Stimulated activated CD4-positive, alpha-beta T cell treated with anti-CD3 and anti-CD28 coated beads, Interleukin-4, amount 100 ng/mL, for 1 hour (primary cell): Measurements from ENCODE around the gene NCOA3.

Source experiments
- DNase-seq: peaks from one replicate; pipeline ENCODE4 v3.0.0-alpha.2; 2020

The NCOA3 gene

DNA sequence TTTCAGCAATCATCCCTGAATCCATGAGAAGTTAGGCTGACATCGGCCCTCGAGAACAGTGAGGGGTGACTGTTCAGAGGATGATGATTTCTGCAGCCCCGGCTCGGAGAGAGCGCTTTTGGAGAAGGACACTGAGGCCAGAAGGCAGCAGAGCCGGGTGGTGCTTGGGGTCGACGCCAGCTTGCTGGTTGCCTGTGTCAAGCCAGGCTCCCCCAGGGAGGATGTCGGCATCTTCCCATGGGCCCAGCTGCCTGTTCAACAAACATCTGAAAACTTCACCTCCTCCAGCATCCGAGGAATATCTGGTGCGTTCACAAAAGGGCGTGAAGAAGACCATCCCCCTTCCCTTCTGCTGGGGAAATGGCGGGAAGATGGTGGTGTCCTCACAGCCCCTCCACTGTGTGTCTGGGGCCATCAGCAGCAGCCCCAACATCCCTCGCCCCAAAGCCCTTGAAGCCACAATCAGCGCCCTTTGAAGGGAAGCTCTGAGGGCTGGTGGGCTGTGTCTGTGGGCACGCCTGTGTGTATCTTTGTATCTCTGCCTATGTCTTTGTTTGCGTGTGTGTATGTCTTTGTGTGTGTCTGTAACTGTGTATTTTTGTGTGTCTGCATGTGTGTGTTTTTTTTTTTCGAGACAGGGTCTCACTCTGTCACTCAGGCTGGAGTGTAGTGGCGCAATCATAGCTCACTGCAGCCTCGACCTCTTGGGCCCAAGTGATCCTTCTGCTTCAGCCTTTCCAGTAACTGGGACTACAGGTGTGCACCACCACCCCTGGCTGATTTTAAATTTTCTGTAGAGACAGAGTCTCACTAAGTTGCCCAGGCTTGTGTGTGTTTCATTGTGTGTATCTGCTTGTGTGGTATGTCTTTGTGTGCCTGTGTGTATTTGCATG, 185.7 kb downstream of the NCOA3 start:
- no peak for DNase-seq

DNA sequence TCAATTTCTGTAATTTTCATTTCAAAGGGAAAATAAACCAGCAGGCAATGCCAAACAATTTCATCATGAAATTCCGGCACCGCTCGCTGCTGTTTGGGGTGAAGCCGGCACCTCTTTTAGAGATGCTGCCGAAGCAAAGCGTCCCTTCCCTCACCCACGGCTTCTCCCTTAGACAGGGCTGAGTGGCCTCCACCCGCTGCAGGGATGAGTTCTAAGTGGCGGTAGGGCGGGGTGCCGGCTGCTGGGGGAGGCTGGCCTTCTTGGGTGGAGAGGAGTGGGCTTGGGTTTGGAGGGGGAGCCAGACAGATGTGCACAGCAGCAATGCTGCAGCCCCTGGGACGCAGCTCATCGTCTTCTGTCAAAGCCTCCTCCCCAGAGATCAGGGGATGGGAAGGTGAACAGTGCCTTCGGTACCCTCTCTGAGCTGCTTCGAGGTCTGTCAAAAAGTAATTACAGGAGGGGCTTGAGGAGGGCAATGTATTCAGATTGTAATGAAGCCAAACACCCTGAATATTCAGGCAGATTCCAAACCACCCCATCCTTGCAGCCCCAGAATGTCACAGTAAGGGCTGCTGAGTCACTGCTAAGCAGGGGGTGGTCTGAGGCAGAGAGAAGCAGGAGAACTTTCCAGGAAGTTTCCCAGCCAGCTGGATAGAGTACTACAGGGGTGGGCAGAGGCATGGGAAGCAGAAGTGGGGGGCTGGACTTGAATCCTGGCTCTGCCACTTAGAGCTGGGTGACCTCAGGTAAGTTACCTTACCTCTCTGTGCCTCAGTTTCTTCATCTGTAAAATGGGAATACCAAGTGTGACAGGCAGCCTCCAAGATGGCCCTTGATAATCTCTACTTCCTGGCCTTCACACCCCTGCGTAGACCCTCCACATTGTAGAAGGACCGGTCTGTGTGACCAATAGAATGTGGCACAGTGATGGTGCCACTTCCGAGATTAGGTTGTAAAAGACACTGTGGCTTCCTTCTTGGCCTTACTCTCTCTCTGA, 187.0 kb downstream of the NCOA3 start:
- DNase-seq, result no peak

DNA sequence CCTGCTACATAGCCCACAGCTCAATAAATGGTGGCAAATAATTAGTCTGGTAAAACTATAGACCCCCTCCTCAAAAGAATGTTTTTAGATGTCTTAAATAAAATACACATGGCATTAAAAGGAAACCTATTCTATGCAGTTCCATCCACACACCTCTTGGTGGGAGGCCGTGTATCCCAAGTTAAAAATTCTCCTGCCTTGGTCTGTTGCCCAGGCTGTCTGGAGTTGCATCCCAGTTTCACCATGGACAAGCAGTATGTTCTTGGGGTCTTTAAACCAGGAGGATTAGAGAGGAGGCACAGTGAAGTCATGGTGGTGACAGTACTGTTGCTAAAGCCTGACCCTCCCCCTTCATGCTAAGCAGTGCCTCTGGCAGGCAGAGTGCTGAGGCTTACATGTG, 188.0 kb downstream of the NCOA3 start:
- no peak for DNase-seq

GRCh38 chr20:47691625-47692024, 189.9 kb downstream of the NCOA3 start:
- DNase-seq, result no peak

DNA sequence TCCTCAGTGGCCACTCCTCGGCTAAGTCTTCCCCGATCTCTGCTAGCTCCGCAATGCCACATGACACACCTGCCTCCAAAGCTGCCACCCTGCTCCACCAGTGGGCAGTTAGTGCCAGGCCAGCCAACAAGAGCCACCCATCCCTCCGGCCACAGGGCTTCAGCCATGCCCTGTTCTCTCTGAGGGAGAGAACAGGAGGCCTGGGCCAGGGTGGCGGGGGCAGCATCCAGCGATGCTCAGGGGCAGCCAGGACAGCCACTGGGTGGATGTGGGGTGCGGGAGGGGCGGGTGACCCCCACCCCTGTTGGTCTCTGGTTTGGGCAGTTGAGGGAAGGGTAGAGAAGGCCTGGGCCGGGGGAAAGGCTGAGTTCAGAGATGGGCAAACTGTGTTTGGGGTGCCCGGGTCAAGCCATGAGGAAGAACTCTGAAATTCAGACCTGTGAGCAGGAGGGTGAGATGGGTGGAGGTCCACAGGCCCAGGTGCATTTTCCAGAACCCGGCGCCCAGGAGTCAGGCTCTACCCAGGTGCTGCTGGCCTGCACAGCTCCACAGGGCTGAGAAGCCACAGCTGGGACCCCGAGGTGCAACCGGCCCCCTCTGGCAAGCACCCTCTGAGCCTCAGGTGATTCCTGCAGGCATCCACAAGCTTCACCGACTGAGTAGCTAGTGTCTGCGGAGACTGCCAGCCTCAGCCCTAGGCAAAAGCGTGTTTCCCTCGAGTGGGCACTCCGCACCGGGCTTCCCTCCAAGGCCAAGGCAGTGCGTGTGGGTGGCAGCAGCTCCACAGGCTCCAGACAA, 192.5 kb downstream of the NCOA3 start:
- no peak for DNase-seq

DNA sequence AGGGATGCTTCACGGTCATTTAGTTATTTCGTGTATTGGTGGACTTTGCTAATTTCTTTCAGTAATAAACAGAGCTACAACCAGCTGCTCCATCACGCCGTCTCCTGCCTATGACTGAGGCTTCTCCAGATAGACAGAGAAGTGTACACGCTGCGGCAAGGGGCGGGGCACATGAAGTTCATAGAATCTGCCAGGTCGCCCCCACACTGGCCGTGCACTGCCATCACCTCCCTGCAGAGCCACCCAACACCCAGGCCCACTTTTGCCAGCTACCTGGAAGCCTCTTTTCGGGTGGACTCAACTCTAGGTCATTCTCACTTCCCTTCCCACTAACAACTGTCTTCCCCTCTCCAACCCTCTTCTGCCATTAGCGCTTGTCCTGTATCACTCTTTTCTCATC, 195.2 kb downstream of the NCOA3 start:
- no peak for DNase-seq

- no peak for DNase-seq
Measured at GRCh38 chr20:47698142-47698541, 196.5 kb downstream of the NCOA3 start.

DNA sequence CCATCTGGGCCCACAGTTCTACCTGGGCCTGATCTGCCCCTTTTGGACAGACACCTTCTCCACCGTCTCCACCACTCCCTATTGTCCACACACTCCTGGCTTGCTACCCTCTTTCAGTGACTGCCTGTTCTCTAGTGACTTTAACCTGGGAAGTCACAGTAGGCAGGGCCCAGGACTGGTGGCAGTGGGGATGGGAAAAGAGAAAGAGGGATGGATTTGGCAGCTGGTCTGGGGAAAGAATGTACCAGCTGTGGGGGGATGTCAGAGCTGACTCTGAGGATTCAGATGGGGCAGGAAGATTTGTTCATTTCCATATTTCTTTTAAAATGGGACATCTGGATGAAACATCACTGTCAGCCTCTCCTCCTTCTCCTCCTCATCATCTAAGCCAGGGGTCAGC, 198.1 kb downstream of the NCOA3 start:
- DNase-seq, result no peak

DNA sequence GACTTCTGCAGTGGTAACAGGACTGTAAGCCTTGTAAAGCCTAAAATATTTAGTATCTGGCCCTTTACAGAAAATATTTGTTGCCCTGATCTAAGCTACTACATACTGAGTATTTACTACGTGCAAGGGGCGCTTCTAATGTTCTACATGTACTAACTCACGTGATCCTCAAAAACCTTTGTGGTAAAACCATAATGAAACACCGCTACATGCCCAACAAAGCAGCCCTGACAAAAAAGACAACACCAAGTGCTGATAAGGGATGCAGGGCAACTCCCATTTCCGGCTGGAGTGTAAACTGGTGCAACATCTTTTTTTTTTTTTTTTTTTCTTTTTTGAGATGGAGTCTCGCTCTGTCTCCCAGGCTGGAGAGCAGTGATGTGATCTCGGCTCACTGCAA, 198.6 kb downstream of the NCOA3 start:
- DNase-seq, result no peak

- DNase-seq, result no peak
Measured at GRCh38 chr20:47701612-47702011, 199.9 kb downstream of the NCOA3 start.

GRCh38 chr20:47703748-47704147, 202.1 kb downstream of the NCOA3 start:
- no peak for DNase-seq

GRCh38 chr20:47704746-47705496, 203.2 kb downstream of the NCOA3 start:
- no peak for DNase-seq

DNA sequence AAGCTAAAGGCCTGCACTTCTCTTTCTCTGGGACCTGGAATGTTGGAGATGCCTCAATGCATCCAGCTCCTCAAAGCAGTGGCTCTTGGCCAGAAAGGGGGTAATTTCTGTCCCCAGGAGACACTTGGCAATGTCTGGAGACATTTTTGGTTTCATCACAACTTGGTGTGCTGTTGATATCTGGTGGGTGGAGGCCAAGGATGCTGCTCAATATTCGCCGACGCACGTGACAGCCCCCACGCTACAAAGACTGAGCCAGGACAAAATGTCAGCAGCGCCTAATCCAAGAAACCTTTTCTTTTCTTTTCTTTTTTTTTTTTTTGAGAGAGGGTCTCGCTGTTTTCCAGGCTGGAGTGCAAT, 203.8 kb downstream of the NCOA3 start:
- no peak for DNase-seq

DNA sequence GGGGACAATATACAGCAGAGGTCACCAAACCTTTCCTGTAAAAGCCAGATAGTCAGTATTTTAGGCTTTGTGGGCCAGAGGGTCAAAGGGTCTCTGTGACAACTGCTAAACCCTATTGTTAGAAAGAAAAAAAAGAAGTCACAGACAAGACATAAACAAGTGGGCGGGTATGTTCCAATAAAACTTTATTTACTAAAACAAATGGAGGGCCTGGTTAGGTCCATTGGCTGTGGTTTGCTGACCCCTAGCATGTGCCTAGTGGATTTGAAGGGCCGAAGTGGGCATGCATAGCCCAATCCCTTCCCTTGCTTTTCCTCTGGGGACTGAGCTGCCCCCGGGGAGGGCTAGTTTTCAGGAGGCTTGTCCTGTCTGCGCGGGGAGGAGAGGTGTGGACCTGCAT, 204.7 kb downstream of the NCOA3 start:
- DNase-seq, result no peak
